NCI-H1436 treated with DMSO at 0.1 percent for 48 hours (cell line): ENCODE data around the gene ARMC2.
"Not testable (repeated sequence)": the region's sequence is repeated elsewhere in the genome, so short reads cannot be mapped to it uniquely, and the experiment has no call there.

Experiments used
- DNase-seq: peaks from one replicate; lab custom pipeline; 2025; lab: John Stamatoyannopoulos, UW

The ARMC2 gene

DNA sequence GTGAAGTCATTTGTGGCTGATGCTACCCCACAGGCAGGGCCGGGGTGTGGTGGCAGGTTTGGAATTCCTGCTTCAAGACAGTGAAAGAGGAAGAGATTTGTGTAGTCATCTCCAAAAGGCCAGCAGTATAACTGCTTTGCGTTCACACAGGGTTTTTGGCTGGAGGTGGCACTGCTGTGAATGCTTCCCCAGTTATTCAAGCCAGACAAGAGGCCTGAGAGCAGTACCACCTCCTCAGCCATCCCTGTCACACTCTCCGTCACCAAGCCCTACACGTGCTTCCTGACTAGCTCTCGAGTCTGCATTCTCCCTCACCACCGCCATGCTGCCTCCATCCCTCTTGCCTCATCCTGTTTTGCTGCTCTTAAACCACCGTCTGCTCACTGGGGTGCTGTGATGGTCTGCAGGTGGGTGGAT lies 23.9 kb downstream of the ARMC2 start:
- no peak for DNase-seq

DNA sequence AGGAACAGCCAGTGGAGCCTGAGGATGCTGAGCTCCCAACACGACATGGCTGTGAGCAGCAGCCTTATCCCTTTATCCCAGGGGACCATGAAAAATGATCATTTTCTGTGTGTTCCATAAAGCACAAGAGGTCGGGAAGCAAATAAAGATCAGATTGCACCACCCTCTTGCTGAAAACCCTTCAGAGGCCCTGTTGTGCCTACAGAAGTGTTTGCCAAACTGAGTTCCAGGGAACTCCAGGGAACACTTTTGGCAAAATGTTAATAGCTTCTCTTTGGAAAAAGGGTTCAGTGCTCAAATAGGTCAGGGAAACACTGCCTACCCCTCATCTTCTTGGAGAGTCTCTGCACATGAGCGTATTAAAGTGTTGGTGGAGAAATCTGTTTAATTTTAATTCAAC lies 24.4 kb downstream of the ARMC2 start:
- no peak for DNase-seq

DNA sequence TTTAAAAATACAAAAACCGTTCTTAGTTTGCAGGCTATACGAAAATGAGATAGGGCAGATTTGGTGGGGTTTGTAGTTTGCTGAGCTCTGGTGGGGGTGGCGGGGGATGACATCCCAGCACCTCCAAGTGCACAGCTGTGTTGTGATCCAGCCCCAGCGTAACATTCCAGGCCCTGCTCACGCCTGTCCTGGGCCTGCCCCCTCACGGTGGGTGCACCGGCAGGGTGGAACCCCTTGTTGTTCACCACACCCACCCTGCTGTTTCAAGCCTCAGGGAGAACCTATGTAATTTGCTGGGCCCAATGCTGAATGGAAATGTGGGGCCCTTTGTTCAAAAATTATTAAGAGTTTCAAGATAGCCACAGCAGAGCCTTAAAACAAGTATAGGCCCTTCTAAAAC lies 25.0 kb downstream of the ARMC2 start:
- DNase-seq: no peak

DNA sequence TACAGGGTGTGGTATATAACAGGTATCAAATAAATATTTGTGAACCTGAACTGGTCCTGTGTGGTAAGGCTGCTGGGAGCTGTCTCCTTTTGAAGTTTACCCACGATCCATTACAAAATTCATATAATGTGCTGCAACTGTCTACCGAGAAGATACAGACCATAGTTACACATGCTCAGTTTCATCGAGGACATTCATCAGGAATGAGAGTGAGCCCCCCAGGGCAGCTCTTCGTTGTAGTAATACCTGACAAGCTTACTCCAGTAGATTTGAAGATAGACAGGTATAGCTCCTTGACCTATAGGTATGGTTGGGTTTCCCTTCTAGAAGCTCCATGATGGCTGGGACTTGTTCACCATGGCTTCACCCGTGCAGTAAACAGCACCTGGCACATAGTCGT lies 25.7 kb downstream of the ARMC2 start:
- no peak for DNase-seq

DNA sequence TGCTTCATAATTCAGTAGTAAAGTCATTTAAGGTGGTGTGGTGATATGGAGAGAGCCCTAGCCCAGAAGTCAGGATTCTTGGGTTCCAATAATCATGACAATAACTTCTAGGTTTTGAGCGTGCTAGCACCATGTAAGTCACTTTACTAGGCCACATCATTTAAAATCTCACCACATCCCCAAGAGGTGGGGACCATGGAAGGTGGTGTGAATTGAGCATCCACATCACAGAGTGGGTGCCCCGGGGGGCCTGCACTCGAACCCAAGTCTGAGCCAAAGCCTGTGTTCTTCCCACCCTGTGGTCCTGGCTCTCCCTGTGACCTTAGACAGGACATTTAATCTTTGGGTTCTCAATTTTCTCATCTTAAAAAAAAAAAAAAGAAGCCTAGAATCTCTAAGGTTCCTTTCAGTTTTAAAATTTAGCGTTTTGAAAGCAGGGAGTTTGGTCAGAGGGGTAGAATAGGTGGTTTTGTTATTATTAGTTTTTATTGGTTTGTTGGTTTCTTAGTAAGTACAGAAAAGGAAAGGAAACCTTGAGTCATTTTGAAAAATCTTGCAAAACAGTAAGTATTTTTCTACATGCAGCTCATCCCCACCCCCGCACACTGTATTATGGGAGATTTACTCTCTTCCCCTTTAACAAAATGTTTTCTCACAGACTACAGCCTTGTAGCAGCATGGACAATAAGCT lies 26.4 kb downstream of the ARMC2 start:
- DNase-seq: no peak

DNA sequence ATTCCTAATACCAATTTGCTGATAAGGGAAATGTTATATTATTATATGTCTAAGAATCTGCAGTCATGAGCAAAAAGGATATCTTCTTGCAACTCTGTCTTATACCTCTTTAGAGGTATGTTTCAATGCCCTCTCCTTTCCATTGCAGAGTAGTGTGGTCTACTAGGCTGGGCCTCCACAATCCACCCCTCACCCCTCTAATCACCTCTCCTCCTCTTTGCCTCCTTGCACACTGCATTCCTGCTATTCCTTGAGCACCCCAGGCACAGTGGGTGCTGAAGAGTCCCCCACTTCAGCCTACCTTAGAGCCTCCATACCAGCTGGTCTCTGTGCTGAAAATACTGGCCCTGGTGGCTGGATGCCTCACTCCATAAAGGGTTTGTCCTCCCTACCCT lies 26.9 kb downstream of the ARMC2 start:
- no peak for DNase-seq

DNA sequence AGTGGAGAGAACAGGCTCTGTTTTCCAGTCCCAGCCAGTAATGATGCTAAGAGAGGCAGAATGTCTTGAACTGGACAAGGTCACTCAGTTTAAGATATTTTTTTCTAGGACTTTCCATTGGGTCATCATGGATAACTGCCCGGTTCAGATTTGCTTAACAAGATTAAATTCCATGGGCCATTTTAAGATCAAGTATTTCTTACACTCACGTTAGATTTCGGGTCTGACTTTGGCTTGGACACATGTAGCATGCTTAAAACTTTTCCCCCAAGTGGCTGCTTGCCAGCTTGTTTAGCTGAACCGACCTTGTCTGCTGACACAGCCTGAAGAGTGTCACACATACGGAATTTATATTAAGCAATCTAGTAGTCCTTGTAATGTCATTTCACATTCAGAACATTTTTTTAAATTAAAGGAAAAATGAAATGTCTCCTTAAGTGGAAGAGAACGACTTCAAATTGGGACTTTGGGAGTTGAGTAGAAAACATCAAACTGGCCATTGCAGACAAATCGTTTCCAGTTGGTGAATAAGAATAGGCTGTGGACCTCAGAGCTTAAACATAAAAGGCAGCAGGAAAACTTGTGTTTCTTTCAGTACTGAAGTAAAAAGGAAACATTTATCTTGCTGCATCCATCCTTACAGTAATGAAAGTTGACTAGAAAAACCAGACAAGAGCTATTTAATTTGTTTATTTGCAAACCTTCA lies 29.0 kb downstream of the ARMC2 start:
- no peak for DNase-seq

DNA sequence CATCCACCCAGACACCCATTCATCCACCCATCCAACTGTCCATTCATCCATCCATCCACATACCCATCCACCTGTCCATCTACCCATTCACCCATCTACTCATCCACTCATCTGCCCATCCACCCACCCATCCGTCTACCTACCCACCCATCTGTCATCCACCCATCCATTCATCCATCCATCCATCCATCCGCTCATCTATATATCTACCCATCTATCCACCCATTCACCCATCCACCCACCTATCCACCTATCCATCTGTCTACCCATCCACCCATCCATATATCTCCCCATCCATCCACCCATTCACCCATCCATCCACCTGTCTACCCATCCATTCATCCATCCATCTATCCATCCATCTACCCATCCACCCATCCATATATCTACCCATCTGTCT lies 30.7 kb downstream of the ARMC2 start:
- DNase-seq: no peak

DNA sequence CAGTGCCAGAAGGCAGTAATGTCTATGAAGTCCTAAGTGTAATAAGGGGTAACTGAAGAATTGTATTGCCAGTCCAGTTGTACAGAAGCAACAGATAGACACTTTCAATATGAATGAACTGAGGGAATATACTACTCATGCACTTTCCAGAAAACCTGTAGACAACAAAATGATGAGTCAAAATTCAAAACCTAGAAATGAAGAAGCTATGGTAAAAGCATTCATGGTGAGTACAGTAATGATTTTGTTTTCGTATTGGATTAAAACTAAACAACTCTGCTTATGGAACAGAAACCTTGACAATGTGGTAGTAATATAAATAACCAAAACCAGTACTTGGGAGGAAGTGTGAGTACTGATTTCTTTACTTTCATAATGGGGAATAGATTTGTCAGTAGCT lies 35.0 kb downstream of the ARMC2 start:
- DNase-seq: no peak

DNA sequence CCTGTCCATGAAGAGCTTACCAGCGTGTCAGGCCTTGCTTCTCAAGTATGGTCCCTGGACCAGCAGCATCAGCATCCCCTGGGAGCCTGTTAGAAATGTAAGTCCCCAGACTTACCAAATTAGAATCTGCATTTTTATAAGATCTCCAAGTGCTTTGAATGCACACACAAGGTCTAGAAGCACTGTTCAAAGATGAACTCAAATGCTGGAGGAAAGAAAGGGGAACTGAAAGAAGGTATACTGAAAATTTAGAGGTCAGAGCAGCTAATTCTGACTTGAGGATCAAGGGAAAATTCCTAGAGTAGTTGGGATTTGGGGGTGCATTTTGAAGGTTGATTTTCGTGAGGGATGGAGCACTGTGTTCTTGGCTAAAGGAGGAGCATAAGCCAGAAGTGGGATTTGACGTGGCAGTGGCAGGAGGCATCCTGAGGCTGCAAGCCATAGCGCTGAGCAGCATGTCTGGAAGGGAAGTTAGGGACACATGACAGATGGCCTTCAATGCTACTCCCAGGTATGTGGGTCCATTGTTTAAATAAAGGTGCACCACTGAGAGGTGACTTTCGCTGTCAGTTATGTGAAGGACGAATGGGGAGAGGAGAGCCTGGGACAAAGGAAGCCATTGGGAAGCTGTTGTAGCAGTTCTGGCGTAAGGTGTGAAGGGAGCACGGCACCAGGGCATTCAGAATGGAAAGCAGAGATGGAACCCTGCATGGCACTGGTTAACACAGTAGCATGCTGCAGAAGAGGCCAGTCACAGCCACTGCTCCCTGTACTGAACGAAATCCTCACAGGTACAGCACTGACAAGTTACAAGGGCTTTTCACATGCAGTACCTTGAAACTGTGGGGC lies 36.2 kb downstream of the ARMC2 start:
- no peak for DNase-seq

DNA sequence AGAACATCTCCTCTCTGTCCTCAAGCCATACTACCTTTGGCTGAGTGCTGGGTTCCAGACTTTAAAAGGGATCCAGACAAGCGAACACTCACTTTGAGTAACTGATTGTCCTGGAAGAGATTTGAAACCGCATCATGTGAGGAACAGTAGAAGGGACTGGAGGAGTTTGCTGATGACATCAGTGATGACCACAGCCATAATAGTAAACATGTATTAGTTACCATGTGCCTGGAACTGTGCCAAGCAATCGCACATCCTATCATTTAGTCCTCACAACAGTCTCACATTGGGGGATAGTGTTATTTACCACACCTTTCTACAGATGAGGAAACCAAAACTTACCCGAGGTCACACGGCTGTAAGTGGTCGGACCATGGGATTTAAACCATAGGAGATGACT lies 39.8 kb downstream of the ARMC2 start:
- no peak for DNase-seq

DNA sequence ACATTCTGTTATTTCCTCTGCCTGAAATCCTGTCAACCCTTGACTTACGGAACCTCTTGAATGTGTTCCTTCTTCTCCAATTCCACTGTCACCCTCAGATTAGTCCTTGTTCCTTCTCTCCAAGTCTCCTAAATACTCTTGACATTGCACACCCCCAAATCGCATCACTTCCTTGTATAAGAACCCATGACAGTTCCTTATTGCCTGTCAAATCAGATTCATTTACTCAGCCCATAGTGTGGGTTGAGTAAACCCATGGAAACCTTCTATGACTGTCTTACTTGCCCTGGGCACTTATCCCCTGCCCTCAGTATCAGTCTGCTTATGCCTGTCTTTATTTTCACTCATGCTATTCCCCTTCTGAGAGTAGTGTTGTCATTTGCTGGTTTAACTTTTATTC lies 40.5 kb downstream of the ARMC2 start:
- DNase-seq: no peak

DNA sequence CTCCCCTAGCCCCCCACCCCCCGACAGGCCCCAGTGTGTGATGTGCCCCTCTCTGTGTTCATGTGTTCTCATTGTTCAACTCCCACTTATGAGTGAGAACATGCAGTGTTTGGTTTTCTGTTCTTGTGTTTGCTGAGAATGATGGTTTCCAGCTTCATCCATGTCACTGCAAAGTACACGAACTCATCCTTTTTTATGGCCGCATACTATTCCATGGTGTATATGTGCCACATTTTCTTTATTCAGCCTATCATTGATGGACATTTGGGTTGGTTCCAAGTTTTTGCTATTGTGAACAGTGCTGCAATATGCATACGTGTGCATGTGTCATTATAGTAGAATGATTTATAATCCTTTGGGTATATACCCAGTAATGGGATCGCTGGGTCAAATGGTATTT lies 42.7 kb downstream of the ARMC2 start:
- DNase-seq: not testable (repeated sequence)

DNA sequence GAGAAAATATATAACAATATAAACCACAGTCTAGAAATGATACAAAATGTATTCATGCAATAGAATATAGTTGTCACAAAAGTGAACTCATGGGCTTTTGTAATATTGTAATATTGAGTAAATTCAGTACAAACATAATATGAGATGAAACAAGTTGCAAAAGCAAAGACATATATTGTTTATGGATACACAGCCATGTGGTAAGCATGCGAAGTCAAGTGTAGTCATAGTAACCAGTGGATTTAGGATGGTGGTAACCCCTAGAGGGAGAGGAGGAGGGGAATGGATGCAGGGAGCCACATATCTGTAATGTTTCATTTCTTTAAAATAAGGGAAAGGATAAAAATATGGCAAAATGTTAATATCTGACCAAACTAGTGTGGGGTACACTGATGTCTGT lies 47.3 kb downstream of the ARMC2 start:
- DNase-seq: no peak

DNA sequence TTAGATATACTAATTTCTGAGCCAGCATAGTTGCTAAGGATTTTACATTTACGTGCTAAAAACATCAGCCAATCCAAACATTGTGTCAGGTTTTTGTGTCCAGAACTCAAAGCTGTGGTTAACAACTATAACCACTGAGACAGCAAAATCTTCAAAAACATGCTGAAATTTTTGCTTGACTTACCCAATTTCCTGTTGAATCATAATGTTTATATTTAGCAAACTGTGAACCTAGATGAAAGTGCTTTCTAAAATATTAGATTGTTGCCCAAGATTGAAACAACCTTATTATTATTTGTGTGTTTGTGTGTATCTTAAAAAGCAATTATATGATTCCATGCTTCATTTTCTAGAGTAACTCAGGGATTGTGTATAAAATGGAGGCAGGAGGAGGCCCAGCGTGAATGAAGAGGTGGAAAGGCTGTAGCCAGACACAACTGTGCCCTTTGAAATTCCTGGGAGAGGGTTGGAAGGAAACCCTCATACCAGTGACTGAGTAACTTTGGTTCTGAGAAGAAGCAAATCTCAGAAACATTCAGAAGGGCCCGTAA lies 48.0 kb downstream of the ARMC2 start:
- DNase-seq: no peak

DNA sequence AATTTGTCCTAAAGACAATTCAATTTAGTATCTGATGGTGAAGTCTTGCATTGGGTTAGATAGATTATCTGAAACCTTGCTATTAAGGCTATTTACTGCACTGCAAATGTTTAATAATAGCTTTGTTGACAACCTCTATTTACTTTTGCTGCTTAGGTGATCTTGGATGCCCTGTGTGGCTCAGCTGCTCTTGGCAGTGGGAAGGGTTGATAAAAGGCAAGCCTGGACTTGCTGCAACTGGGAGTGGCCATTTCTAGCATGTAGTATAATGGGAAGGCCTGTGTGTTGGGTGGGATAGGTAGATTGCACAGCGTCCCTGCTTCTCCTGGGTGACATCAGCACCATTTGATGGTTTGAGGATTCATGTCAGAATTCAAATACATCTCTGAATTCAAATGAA lies 49.1 kb downstream of the ARMC2 start:
- DNase-seq: peak; percentile 6

DNA sequence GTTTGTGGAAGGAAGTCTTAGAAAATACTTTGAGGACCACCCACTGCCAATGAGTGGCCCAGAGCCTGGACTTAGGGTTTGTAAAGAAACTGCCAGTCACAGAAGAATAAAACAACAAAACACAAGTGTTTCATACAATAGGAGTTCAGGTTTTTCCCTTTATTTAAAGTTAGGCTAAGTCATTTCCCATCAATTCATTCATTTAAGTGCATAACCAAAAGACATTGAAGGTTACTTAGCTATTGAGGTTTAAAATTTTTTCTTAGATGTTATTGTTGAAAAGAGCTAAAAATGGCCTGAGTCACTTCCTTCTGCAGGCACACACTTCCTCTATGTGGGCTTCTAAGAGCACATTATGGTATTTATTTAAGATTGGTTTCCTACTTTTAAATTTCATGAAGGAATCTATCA lies 54.2 kb downstream of the ARMC2 start:
- no peak for DNase-seq

DNA sequence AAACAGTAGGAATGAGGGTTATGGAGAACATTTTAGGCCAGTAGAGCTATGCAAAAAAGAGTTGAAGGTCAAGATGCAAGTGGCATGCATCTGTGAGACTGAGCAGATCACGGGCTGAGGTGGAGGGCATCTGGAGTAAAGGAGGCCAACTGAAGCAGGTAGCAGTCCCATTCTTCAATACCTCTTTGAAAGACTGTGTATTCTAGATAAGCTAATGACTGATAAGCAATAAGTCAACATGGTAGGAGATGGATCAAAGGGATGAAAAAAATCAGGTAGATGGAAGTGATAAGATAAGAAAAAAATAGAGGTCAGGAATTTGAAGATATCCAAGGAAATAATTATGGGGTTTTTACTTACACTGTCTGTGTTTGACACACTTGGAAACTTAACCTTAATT lies 55.6 kb downstream of the ARMC2 start:
- DNase-seq: no peak

DNA sequence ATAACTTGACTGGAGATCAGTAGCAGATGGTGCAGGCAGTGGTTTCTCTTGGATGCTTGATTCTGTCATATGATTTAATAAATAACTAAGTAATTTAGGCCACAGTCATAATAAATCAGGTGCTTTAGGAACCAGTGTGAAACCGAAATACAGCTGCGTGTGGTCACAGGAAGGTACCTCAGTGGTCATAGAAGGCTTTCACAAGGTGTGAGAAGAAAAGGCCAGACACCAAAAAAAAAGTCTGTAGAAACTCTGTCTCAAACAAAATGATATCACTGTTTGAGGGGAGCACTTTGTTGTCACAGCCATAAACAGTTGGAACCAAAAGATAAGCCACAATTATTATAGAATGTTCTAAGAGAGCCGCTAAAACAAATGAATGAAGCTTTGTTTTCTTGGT lies 56.5 kb downstream of the ARMC2 start:
- no peak for DNase-seq

DNA sequence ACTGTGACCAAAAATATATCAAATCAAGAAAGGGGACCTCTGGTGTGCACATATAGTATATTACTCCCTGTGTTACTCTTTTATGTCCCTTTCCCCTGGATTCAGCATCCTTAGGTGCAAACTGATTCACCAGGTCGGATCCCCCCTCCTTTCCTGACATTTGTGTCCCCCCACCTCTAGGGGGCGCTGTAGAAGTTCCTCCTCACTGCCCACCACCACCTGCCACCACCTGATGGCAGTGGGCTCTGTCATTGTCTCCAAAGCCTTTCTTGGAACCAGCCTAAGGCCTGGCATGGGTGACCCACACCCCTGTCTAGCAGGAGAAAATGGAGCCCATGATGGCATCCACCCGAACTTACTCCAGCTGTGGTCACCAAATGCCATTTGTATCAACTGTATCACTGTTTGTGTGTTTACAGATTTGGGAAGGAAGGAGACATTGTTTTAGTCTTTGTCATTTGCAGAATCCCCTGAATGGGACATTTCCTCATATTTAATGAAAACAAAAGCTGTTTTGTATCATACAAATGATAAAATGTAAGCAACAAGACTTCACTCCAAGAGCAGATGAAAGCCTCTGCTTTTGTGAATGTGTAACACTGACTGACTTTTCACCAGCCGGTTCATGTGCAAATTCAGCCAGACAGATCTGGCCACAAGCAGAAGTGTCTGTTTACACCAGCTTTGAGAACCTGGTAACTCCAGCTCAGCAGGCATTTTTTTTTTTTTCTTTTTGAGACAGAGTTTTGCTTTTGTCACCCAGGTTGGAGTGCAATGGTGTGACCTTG lies 66.2 kb downstream of the ARMC2 start:
- DNase-seq: no peak

DNA sequence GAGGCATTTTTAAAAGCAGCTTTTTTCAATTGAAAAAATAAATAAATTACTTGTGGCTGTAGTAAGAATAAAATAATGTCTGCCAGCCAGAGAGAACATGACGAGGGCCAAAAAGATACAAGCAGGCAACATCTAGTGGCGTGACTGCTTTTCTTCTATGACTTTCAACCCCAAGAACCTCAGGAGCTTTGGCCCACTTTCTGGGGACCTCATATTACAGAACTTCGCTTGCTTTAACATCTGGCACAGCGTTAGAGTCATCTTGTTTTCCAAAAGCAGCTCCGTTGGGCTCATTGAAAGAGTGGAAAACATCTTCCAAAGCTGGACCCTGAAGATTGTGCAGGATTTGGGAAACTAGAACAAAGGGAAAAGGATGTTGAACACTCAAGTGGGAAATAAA lies 67.0 kb downstream of the ARMC2 start:
- no peak for DNase-seq
